ENCODE data around the gene DNAH12.
A peak's percentile ranks its signal among the peaks of the same experiment; 100 is the strongest.

The DNAH12 gene

DNA sequence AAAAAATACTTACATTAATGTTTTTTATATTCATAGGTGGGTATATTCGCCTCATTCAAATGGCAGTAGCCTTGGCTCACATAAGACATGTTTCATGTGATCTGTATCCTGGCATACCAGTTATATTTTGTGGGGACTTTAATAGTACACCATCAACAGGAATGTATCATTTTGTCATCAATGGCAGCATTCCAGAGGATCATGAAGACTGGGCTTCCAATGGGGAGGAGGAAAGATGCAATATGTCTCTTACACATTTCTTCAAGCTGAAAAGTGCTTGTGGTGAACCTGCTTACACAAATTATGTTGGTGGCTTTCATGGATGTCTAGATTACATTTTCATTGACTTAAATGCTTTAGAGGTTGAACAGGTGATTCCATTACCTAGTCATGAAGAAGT lies 15.4 kb upstream of the DNAH12 start:
- DNase-seq (no peak), ATAC-seq (replicated peaks) (no peak)
- H3K4me3 Mint-ChIP-seq = peak overlapping the region; percentile 83 to 85
- no peaks in the 10 kb centered on the region for H3K9me3 Mint-ChIP-seq
- H3K4me1 Mint-ChIP-seq (ENCODE audit: low read depth in 2 of 2) = peaks cover 25 to 42% of the 10 kb centered on the region in 2 donors
- peaks cover 55% of the 10 kb centered on the region for H3K36me3 Mint-ChIP-seq (ENCODE audit: insufficient read depth)
- peak overlapping the region in 1 of 2 donors; percentile 54 for H3K27ac Mint-ChIP-seq
- no peaks in the 10 kb centered on the region for H3K27me3 Mint-ChIP-seq

DNA sequence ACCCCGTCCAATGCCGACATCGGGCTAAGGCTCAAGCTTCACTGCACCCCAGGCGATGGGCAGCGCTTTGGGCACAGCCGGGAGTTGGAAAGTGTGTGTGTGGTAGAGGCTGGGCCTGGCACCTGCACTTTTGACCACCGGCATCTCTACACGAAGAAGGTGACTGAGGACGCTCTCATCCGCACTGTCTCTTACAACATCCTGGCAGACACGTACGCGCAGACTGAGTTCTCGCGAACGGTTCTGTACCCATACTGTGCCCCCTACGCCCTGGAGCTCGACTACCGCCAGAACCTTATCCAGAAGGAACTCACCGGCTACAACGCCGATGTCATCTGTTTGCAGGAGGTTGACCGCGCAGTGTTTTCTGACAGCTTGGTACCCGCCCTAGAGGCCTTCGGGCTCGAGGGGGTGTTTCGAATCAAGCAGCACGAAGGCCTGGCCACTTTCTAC lies 13.0 kb upstream of the DNAH12 start:
- ATAC-seq (replicated peaks) (peak; percentile 43), DNase-seq (peak; percentile 22 to 44 (median 28))
- peaks cover 23 to 42% of the 10 kb centered on the region in 2 donors for H3K4me1 Mint-ChIP-seq (ENCODE audit: low read depth in 2 of 2)
- peak overlapping the region; percentile 95 to 99 for H3K27ac Mint-ChIP-seq
- H3K4me3 Mint-ChIP-seq = peak overlapping the region; percentile 83 to 85
- no peaks in the 10 kb centered on the region for H3K27me3 Mint-ChIP-seq
- peaks cover 45% of the 10 kb centered on the region for H3K36me3 Mint-ChIP-seq (ENCODE audit: insufficient read depth)
- no peaks in the 10 kb centered on the region for H3K9me3 Mint-ChIP-seq

DNA sequence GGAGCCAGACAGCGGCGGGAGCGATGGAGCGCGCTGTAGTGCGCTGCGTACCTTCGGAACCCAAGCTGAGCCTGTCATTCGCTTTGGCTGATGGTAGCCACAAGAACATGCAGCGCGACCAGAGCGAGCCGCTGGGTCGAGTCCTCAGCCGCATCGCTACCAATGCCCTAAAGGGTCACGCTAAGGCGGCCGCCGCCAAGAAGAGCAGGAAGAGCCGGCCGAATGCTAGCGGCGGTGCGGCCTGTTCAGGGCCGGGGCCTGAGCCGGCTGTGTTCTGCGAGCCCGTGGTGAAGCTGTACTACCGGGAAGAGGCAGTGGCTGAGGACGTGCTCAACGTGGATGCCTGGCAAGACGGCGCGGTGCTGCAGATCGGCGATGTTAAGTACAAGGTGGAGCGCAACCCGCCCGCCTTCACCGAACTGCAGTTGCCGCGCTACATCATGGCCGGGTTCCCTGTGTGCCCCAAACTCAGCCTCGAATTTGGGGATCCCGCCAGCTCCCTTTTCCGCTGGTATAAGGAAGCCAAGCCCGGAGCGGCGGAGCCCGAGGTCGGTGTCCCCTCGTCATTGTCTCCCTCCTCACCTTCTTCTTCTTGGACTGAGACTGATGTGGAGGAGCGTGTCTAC lies 12.4 kb upstream of the DNAH12 start:
- Mint-ChIP-seq H3K27ac (peak overlapping the region; percentile 95 to 99), H3K27me3 (no peaks in the 10 kb centered on the region), H3K36me3 (ENCODE audit: insufficient read depth) (peaks cover 45% of the 10 kb centered on the region), H3K9me3 (no peaks in the 10 kb centered on the region), H3K4me1 (ENCODE audit: low read depth in 2 of 2) (peaks cover 23 to 42% of the 10 kb centered on the region in 2 donors), H3K4me3 (peak overlapping the region; percentile 83 to 85)
- ATAC-seq (replicated peaks) = peak; percentile 38
- DNase-seq = peak in 1 of 3 experiments; percentile 22

DNA sequence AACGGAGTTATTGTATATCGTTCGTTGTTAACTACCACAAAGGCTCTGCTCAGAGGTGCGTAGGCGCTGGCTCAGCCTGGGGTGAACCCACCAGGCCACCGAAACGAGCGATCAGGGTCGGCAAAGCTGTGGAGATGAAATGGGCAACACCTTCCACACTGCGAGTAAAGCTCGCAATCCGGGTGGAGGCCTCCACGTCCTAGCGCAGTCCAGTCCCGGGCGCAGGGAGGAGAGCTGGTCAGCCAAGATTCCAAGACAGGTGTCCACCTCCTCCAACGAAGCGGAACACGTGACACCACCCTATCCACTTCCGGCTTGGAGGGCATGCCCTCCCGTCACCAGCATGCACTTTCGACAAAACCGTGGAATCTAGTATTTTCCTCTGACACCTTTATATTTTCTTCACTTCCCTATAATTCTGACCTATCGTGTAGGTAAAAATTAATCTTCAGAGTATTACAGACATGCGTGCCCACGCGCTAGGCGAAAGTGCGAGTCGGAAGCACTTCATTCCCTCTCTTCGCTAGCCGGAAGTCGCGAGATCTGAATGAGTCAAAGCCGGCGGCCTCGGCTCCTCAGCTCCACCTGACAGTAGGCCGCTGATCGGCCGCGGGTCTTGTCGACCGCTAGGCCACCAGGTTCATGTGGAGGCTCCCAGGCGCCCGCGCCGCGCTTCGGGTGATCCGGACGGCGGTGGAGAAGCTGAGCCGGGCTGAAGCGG lies 11.8 kb upstream of the DNAH12 start, which contains the start of gene PDE12:
TSS of gene PDE12 (plus strand) at position 537 of the 721 bp plus-strand sequence. CDS start at position 643, 106 bp downstream.
- Mint-ChIP-seq H3K4me3 (peak within 1 kb of the TSS; percentile 83 to 85), H3K4me1 (ENCODE audit: low read depth in 2 of 2) (peaks cover 23 to 42% of the 10 kb centered on the region in 2 donors), H3K9me3 (no peaks in the 10 kb centered on the region), H3K27me3 (no peaks in the 10 kb centered on the region), H3K36me3 (ENCODE audit: insufficient read depth) (peaks cover 39% of the 10 kb centered on the region), H3K27ac (peak within 1 kb of the TSS; percentile 95 to 99)
- ATAC-seq (replicated peaks) (peak; percentile 77), DNase-seq (peak; percentile 72 to 88 (median 75))

DNA sequence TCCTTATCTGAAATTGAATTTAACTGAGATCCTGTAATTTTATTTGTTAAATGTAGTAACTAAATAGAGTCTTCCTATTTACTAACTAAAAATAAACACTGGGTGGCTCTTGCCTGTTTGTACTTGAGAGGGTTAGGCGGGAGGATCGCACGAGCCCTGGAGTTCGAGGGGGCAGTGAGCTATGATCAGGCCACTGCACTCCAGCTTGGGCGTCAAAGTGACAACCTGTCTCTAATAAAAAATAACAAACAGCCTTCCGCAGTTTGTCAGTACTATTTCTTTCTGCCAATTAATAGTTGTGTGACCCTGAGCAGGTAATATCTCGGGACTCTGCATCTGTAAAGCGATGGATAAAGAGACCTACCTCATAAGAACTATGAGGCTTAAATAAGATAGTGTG lies 11.2 kb upstream of the DNAH12 start:
- H3K4me3 Mint-ChIP-seq = peak overlapping the region; percentile 83 to 85
- H3K4me1 Mint-ChIP-seq (ENCODE audit: low read depth in 2 of 2) = peaks cover 20 to 40% of the 10 kb centered on the region in 2 donors
- ATAC-seq (replicated peaks) = no peak
- no peaks in the 10 kb centered on the region for H3K27me3 Mint-ChIP-seq
- H3K27ac Mint-ChIP-seq = peak overlapping the region; percentile 95 to 99
- DNase-seq = no peak
- no peaks in the 10 kb centered on the region for H3K9me3 Mint-ChIP-seq
- peaks cover 33% of the 10 kb centered on the region for H3K36me3 Mint-ChIP-seq (ENCODE audit: insufficient read depth)

DNA sequence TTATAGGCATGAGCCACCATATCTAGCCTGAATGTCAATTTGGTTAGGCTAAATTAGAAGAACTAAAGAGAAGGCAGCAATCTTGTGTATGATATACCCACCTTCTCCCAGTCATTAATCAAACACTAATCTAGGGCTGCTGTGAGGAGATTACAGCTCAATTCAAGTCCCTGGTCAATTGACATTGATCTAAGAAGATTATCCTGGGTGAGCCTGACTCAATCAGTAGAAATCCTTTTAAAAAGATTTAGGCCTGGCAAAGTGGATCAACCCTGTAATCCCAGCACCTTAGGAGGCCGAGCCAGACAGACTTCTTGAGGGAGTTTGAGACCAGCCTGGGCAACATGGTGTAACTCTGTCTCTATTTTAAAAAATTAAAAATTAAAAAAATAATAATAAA lies 2.5 kb upstream of the DNAH12 start:
- Mint-ChIP-seq H3K4me3 (no peak overlapping the region), H3K27me3 (no peaks in the 10 kb centered on the region), H3K4me1 (ENCODE audit: low read depth in 2 of 2) (peaks cover 0 to 3% of the 10 kb centered on the region in 2 donors), H3K27ac (no peak overlapping the region), H3K9me3 (no peaks in the 10 kb centered on the region), H3K36me3 (ENCODE audit: insufficient read depth) (no peaks in the 10 kb centered on the region)
- no peak for ATAC-seq (replicated peaks)
- DNase-seq = no peak

DNA sequence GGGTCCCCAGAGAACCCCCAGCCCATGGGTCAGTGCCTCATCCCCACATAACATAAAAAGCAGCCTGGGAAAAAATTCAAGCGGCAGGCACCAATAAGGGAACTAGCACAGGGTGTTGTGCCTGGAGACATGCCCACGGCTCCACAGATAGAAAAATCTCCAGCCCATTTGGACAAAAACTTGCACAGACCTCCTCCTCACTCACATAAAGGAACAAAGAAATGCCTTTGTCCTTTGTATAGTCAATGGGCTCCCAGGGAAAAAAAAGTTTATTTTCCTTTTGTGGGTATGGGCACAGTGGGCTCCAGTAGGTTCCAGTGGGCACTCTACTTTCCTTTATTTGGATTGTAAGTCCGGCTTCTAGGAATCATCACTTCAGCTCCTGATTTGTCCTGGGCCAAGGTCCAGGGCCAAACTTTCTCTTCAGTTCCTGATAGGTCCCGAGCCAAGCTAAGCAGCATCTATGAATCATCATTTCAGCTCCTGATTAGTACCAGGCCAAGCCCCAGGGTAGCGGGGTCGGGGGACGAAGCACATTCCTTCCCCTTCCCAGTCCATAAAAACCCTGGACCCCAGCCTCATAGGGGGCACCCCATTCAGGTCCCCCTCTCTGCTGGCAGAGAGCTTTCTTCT lies 1.6 kb upstream of the DNAH12 start:
- ATAC-seq (replicated peaks) (no peak), DNase-seq (no peak)
- Mint-ChIP-seq H3K9me3 (no peaks in the 10 kb centered on the region), H3K36me3 (ENCODE audit: insufficient read depth) (no peaks in the 10 kb centered on the region), H3K4me1 (ENCODE audit: low read depth in 2 of 2) (peaks cover 0 to 3% of the 10 kb centered on the region in 2 donors), H3K27ac (no peak overlapping the region), H3K27me3 (no peaks in the 10 kb centered on the region), H3K4me3 (no peak overlapping the region)

DNA sequence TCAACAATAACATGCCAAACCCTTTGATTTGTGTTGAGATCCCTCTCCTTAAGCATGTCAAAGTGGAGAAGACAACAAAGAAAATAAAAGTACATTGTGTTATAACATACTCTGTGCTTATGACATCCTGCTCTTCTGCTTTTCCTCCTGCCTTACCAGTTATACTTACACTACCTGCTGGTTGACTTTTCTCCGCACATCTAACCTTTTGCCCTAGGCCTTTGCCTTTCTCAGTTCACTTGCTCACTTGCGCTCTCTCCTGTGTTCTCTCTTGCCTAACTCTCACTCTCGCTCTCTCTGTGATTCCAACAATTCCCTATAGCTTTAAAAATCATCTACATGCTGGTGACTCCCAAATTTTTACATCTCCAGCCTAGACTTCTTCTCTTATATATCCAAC lies 5.7 kb downstream of the DNAH12 start:
- ATAC-seq (replicated peaks) (no peak), DNase-seq (no peak)
- Mint-ChIP-seq H3K9me3 (no peaks in the 10 kb centered on the region), H3K36me3 (ENCODE audit: insufficient read depth) (no peaks in the 10 kb centered on the region), H3K4me1 (ENCODE audit: low read depth in 2 of 2) (no peaks in the 10 kb centered on the region), H3K27ac (no peak overlapping the region), H3K4me3 (no peak overlapping the region), H3K27me3 (no peaks in the 10 kb centered on the region)

DNA sequence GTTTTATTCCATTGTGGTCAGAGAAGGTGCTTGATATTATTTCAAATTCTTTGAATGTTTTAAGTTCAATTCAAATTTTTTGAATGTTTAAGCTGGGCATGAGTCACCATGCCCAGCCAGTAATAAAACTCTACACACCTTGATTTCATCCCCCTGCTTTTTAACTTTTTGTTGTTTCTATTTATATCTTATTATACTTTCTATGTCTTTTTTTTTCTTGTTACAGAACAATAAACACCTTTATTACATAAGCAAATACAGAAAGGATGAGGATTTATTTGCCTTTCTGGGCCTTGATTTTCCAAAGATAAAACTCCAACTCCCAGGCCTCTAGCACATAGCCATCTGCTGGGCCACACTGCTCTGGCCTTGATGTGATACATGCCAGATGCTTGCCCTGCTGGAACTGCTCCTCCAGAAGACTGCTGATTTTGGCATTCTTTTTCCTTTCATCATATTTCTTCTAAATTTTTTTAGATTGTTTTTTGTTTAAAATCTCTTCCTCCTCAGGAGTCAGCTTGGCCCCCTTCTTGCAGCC lies 14.0 kb downstream of the DNAH12 start:
- peaks cover 0 to 4% of the 10 kb centered on the region in 2 donors for H3K27me3 Mint-ChIP-seq
- no peaks in the 10 kb centered on the region for H3K4me1 Mint-ChIP-seq (ENCODE audit: low read depth in 2 of 2)
- no peak for ATAC-seq (replicated peaks)
- no peak for DNase-seq
- no peak overlapping the region for H3K27ac Mint-ChIP-seq
- no peaks in the 10 kb centered on the region for H3K36me3 Mint-ChIP-seq (ENCODE audit: insufficient read depth)
- no peaks in the 10 kb centered on the region for H3K9me3 Mint-ChIP-seq
- no peak overlapping the region for H3K4me3 Mint-ChIP-seq

DNA sequence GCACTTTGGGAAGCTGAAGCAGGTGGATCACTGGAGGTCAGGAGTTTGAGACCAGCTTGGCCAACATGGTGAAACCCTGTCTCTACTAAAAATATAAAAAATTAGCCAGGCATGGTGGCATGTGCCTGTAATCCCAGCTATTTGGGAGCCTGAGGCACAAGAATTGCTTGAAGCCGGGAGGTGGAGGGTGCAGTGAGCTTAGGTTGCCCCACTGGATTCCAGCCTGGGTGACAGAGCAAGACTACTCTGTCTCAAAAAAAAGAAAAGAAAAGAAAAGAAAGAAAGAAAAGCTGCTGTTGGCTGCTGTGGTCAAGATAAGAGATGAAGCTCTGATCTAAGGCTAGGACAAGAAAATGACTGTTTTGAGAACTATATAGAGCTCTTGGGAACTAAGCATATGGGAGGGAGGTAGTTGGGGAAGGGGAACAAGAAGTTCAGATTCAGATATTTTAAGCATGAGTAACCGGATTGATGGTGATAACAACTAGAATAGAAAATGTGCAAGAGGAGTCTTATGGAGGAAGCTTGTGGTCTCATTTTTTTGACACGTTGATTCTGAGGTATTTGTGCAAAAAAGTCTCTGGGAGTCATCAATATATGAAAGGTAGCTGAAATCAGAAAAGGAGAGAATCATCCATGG lies 25.7 kb downstream of the DNAH12 start:
- Mint-ChIP-seq H3K36me3 (ENCODE audit: insufficient read depth) (peaks cover 3% of the 10 kb centered on the region), H3K9me3 (no peaks in the 10 kb centered on the region), H3K27ac (no peak overlapping the region), H3K27me3 (peaks cover 0 to 6% of the 10 kb centered on the region in 2 donors), H3K4me3 (no peak overlapping the region), H3K4me1 (ENCODE audit: low read depth in 2 of 2) (peaks cover 6% of the 10 kb centered on the region in 2 donors)
- DNase-seq (no peak), ATAC-seq (replicated peaks) (no peak)

DNA sequence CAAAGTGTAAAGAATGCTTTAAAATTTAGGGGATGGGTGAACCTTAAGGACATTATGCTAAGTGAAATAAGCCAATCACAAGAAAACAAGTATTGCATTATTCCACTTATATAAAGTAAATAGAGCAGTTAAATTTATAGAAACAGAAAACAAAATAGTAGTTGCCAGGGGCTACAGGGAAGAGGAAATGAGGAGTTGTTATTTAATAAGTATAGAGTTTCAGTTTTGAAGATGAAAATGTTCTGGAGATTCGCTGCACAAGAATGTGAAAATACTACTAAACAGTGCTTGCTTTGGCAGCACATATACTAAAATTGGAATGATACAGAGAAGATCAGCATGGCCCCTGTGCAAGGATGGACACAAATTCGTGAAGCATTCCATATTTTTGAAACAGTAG lies 32.0 kb downstream of the DNAH12 start:
- H3K27ac Mint-ChIP-seq = peak overlapping the region in 1 of 2 donors; percentile 41
- no peak for DNase-seq
- H3K4me3 Mint-ChIP-seq = no peak overlapping the region
- H3K9me3 Mint-ChIP-seq = no peaks in the 10 kb centered on the region
- peaks cover 0 to 29% of the 10 kb centered on the region in 2 donors for H3K27me3 Mint-ChIP-seq
- H3K4me1 Mint-ChIP-seq (ENCODE audit: low read depth in 2 of 2) = no peaks in the 10 kb centered on the region
- no peaks in the 10 kb centered on the region for H3K36me3 Mint-ChIP-seq (ENCODE audit: insufficient read depth)
- no peak for ATAC-seq (replicated peaks)

DNA sequence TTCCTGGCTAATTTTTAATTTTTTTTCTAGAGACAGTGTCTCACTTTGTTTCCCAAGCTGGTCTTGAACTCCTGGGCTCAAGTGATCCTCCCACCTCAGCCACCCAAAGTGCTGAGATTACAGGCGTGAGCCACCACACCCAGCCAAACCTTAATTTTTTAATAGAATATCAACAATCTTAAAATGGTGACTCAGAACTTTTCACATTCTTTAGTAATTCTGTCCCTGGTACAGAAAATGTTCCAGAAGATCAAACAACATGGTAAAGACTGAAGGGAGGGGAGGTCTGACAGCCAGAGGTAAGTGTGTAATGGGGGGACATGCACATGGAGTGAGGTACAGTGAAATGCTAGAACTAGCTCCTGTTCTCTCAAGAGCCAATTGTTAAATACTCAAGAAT lies 38.2 kb downstream of the DNAH12 start:
- H3K36me3 Mint-ChIP-seq (ENCODE audit: insufficient read depth) = no peaks in the 10 kb centered on the region
- H3K4me3 Mint-ChIP-seq = no peak overlapping the region
- H3K27me3 Mint-ChIP-seq = peaks cover 15 to 24% of the 10 kb centered on the region in 2 donors
- no peaks in the 10 kb centered on the region for H3K9me3 Mint-ChIP-seq
- DNase-seq = no peak
- no peaks in the 10 kb centered on the region for H3K4me1 Mint-ChIP-seq (ENCODE audit: low read depth in 2 of 2)
- H3K27ac Mint-ChIP-seq = no peak overlapping the region
- no peak for ATAC-seq (replicated peaks)

DNA sequence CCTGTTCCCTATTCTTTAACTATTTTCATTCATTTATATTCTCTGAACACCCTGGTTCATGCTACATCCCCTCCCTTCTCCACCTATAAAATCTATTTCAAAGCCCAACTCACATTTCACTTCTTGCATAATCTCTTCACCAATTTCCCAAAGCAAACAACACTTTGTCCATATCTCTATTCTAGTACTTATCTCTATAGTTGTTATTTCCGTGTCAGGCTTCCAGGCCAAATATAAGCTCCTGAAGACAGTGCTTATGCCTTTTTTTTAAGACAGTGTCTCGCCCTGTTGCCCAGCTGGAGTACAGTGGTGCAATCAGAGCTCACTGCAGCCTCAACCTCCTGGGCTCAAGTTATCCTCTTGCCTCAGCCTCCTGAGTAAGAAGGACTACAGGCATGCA lies 43.6 kb downstream of the DNAH12 start:
- DNase-seq = no peak
- Mint-ChIP-seq H3K4me3 (no peak overlapping the region), H3K4me1 (ENCODE audit: low read depth in 2 of 2) (no peaks in the 10 kb centered on the region), H3K36me3 (ENCODE audit: insufficient read depth) (no peaks in the 10 kb centered on the region), H3K27ac (no peak overlapping the region), H3K9me3 (no peaks in the 10 kb centered on the region), H3K27me3 (peaks cover 20 to 21% of the 10 kb centered on the region in 2 donors)
- no peak for ATAC-seq (replicated peaks)

Measured in effector memory CD8-positive, alpha-beta T cell (primary cell).